SHP77 (cell line): ENCODE measurements around the gene RAI14.

ENCODE experiments used
- DNase-seq, 2 experiments: peaks; one replicate each; lab custom pipeline; 2025; lab: John Stamatoyannopoulos, UW

RAI14 gene

GRCh38 chr5:34648039-34648839, 7.9 kb upstream of the RAI14 start:
- DNase-seq: no peak

- no peak for DNase-seq
These were observed 7.3 kb upstream of the RAI14 start for GRCh38 chr5:34648840-34649158.

- DNase-seq: no peak
These were observed 4.3 kb upstream of the RAI14 start for GRCh38 chr5:34651791-34652190.

- no peak for DNase-seq
These were observed 3.7 kb upstream of the RAI14 start for GRCh38 chr5:34652466-34652865.

GRCh38 chr5:34652914-34653313, 3.2 kb upstream of the RAI14 start:
- no peak for DNase-seq

GRCh38 chr5:34653708-34654107, 2.4 kb upstream of the RAI14 start:
- DNase-seq: no peak

GRCh38 chr5:34655354-34655991, 655 bp upstream of the RAI14 start:
- DNase-seq: no peak

- DNase-seq: no peak
These were observed 659 bp downstream of the RAI14 start for GRCh38 chr5:34656700-34657273.

- DNase-seq: no peak
These were observed 1.3 kb downstream of the RAI14 start for GRCh38 chr5:34657274-34657921.

GRCh38 chr5:34657988-34658387, 1.9 kb downstream of the RAI14 start:
- no peak for DNase-seq

- DNase-seq: no peak
These were observed 3.0 kb downstream of the RAI14 start for GRCh38 chr5:34659168-34659567.

GRCh38 chr5:34660444-34660843, 4.3 kb downstream of the RAI14 start:
- no peak for DNase-seq

- DNase-seq: no peak
These were observed 7.8 kb downstream of the RAI14 start for GRCh38 chr5:34663771-34664496.

GRCh38 chr5:34666392-34667080, 10.4 kb downstream of the RAI14 start:
- DNase-seq: no peak

- no peak for DNase-seq
These were observed 11.6 kb downstream of the RAI14 start for GRCh38 chr5:34667705-34668104.

- no peak for DNase-seq
These were observed 13.9 kb downstream of the RAI14 start for GRCh38 chr5:34669931-34670516.

GRCh38 chr5:34672196-34672595, 16.1 kb downstream of the RAI14 start:
- DNase-seq: no peak

- no peak for DNase-seq
These were observed 17.5 kb downstream of the RAI14 start for GRCh38 chr5:34673463-34674125.

GRCh38 chr5:34674187-34674586, 18.1 kb downstream of the RAI14 start:
- DNase-seq: no peak

GRCh38 chr5:34675857-34676256, 19.7 kb downstream of the RAI14 start:
- no peak for DNase-seq

- DNase-seq: no peak
These were observed 20.3 kb downstream of the RAI14 start for GRCh38 chr5:34676416-34676815.
